ENCODE results near the gene MAP2K6. TPM values are rescaled to one million over a fixed set of nuclear protein-coding genes. Genes with fewer than 3 reads are reported as not detected.

MAP2K6 gene
- total and polyA plus RNA-seq, 10 of the 15 experiments (the other 5 are each of a cell fraction or from before 2014, with no cell fraction given): 15.6 to 70.3 (median 22.9) TPM

GRCh38 chr17:69433093-69433492 lies 18.6 kb downstream of the MAP2K6 start:
- DNase-seq (ENCODE audit: low read depth, low spot score): no peak
- Histone ChIP-seq H3K4me2 (ENCODE audit: control insufficient read depth, insufficient read depth) (no peak overlapping the region), H4K20me1 (ENCODE audit: control insufficient read depth, insufficient read depth) (no peaks in the 10 kb centered on the region), H3K4me1 (ENCODE audit: control insufficient read depth, insufficient read depth, low read length) (peaks cover 18% of the 10 kb centered on the region), H3K36me3 (ENCODE audit: control insufficient read depth in 2 of 2, insufficient read depth in 2 of 2, low read length in 1 of 2) (no peaks in the 10 kb centered on the region), H3K79me2 (ENCODE audit: control insufficient read depth, insufficient read depth, low read length) (peaks cover 2% of the 10 kb centered on the region; the same call in 1 of the 2 replicates), H3K4me3 (no peak overlapping the region), H3K9me3 (replicated peaks; ENCODE audit: control insufficient read depth, insufficient read depth, low read length) (no peaks in the 10 kb centered on the region; the same call in 2 of the 3 replicates), H3K27me3 (replicated peaks in 1 of 2; ENCODE audit: control insufficient read depth in 2 of 2, insufficient read depth in 2 of 2, low read length in 1 of 2) (no peaks in the 10 kb centered on the region), H3K27ac (ENCODE audit: control insufficient read depth, insufficient read depth) (no peak overlapping the region), H2AFZ (ENCODE audit: control insufficient read depth, low read depth, low read length) (no peak overlapping the region), H3K9ac (ENCODE audit: control insufficient read depth, insufficient read depth, low read length) (no peak overlapping the region)
- FAIRE-seq: no peak
- BruUV-seq (replicated peaks): no TSS peak
- RAD21 ChIA-PET (ENCODE audit: unreplicated experiment): no interaction called here
- SMC1A ChIA-PET (ENCODE audit: uncharacterized antibody, unreplicated experiment): interaction anchor here (1.7 kb wide), 1 partner anchor 10 kb away, joined by 3 read pairs; no protein-coding TSS in a partner anchor
- CTCF ChIA-PET: interaction anchor here (1.0 to 1.1 kb wide), 2 partner anchors 11 to 18 kb away, joined by 3 read pairs; partner anchors contain the start of gene MAP2K6
- intact Hi-C loops (cut with micrococcal nuclease; ENCODE audit: unreplicated experiment) (no loop called here), in situ Hi-C loops (cut with MboI) (no loop called here)
- POLR2A ChIA-PET: no interaction called here
- TF ChIP-seq KAT2A (conservative IDR thresholded peaks at IDR 0.05; ENCODE audit: control insufficient read depth, low read depth, low read length) (no peak), EZH2 (IDR thresholded peaks at IDR 0.05; ENCODE audit: borderline replicate concordance, control insufficient read depth, low read depth, low read length) (no peak), NR2F1 (conservative IDR thresholded peaks at IDR 0.05) (no peak)
- no peak for ATAC-seq
- 98% methylated on average over 3 of the region's 3 CpGs for WGBS (ENCODE audit: insufficient coverage, insufficient replicate concordance, low lambda C conversion rate, missing lambda C conversion rate)

GRCh38 chr17:69434164-69434579 lies 19.7 kb downstream of the MAP2K6 start:
- no peak overlapping the region for H3K4me3 ChIP-seq
- H3K9me3 ChIP-seq (replicated peaks; ENCODE audit: control insufficient read depth, insufficient read depth, low read length): no peaks in the 10 kb centered on the region; the same call in 2 of the 3 replicates
- H3K4me1 ChIP-seq (ENCODE audit: control insufficient read depth, insufficient read depth, low read length): peaks cover 9% of the 10 kb centered on the region
- in situ Hi-C loops (cut with MboI) (no loop called here), intact Hi-C loops (cut with micrococcal nuclease; ENCODE audit: unreplicated experiment) (no loop called here)
- CTCF ChIA-PET: no interaction called here
- POLR2A ChIA-PET: no interaction called here
- ATAC-seq: no peak
- 60% methylated on average over 3 of the region's 3 CpGs for WGBS (ENCODE audit: insufficient coverage, insufficient replicate concordance, low lambda C conversion rate, missing lambda C conversion rate)
- H3K36me3 ChIP-seq (ENCODE audit: control insufficient read depth in 2 of 2, insufficient read depth in 2 of 2, low read length in 1 of 2): no peaks in the 10 kb centered on the region
- RAD21 ChIA-PET (ENCODE audit: unreplicated experiment): no interaction called here
- no peaks in the 10 kb centered on the region for H3K79me2 ChIP-seq (ENCODE audit: control insufficient read depth, insufficient read depth, low read length)
- SMC1A ChIA-PET (ENCODE audit: uncharacterized antibody, unreplicated experiment): no interaction called here
- no peak for FAIRE-seq
- no peak overlapping the region for H2AFZ ChIP-seq (ENCODE audit: control insufficient read depth, low read depth, low read length)
- no peaks in the 10 kb centered on the region for H4K20me1 ChIP-seq (ENCODE audit: control insufficient read depth, insufficient read depth)
- H3K9ac ChIP-seq (ENCODE audit: control insufficient read depth, insufficient read depth, low read length): no peak overlapping the region
- H3K4me2 ChIP-seq (ENCODE audit: control insufficient read depth, insufficient read depth): no peak overlapping the region
- no peaks in the 10 kb centered on the region for H3K27me3 ChIP-seq (replicated peaks in 1 of 2; ENCODE audit: control insufficient read depth in 2 of 2, insufficient read depth in 2 of 2, low read length in 1 of 2)
- no peak for DNase-seq (ENCODE audit: low read depth, low spot score)
- H3K27ac ChIP-seq (ENCODE audit: control insufficient read depth, insufficient read depth): no peak overlapping the region
- no TSS peak for BruUV-seq (replicated peaks)
- no peak for TF ChIP-seq E2F8 (IDR thresholded peaks at IDR 0.05; ENCODE audit: low read depth, partially characterized antibody)
- TF ChIP-seq, protein P1, sequence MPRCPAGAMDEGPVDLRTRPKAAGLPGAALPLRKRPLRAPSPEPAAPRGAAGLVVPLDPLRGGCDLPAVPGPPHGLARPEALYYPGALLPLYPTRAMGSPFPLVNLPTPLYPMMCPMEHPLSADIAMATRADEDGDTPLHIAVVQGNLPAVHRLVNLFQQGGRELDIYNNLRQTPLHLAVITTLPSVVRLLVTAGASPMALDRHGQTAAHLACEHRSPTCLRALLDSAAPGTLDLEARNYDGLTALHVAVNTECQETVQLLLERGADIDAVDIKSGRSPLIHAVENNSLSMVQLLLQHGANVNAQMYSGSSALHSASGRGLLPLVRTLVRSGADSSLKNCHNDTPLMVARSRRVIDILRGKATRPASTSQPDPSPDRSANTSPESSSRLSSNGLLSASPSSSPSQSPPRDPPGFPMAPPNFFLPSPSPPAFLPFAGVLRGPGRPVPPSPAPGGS (IDR thresholded peaks at IDR 0.05; ENCODE audit: borderline replicate concordance, insufficient read depth, low read depth, low read length, poor library complexity, severe bottlenecking): no peak
- TF ChIP-seq, protein P2, sequence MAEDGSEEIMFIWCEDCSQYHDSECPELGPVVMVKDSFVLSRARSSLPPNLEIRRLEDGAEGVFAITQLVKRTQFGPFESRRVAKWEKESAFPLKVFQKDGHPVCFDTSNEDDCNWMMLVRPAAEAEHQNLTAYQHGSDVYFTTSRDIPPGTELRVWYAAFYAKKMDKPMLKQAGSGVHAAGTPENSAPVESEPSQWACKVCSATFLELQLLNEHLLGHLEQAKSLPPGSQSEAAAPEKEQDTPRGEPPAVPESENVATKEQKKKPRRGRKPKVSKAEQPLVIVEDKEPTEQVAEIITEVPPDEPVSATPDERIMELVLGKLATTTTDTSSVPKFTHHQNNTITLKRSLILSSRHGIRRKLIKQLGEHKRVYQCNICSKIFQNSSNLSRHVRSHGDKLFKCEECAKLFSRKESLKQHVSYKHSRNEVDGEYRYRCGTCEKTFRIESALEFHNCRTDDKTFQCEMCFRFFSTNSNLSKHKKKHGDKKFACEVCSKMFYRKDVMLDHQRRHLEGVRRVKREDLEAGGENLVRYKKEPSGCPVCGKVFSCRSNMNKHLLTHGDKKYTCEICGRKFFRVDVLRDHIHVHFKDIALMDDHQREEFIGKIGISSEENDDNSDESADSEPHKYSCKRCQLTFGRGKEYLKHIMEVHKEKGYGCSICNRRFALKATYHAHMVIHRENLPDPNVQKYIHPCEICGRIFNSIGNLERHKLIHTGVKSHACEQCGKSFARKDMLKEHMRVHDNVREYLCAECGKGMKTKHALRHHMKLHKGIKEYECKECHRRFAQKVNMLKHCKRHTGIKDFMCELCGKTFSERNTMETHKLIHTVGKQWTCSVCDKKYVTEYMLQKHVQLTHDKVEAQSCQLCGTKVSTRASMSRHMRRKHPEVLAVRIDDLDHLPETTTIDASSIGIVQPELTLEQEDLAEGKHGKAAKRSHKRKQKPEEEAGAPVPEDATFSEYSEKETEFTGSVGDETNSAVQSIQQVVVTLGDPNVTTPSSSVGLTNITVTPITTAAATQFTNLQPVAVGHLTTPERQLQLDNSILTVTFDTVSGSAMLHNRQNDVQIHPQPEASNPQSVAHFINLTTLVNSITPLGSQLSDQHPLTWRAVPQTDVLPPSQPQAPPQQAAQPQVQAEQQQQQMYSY (CRISPR knock-in tag; IDR thresholded peaks at IDR 0.05): no peak
